ES-I3 (cell line): Measurements from ENCODE around the gene KSR2.

ENCODE experiments used
- H3K36me3 ChIP-seq: 2 replicates; pipeline ENCODE4 v1.6.1; 2013; ENCODE audit warnings: mild to moderate bottlenecking, low read length, control low read depth, moderate library complexity; ENCODE audit not compliant: insufficient read depth
- H3K4me1 ChIP-seq: 2 replicates; pipeline ENCODE4 v1.6.1; 2013; ENCODE audit warnings: mild to moderate bottlenecking, control low read depth, low read length; ENCODE audit not compliant: insufficient read depth
- H3K9ac ChIP-seq: 2 replicates; pipeline ENCODE4 v1.6.1; 2013; ENCODE audit warnings: low read depth, mild to moderate bottlenecking, low read length, moderate library complexity
- H3K9me3 ChIP-seq: 2 replicates; pipeline ENCODE4 v1.6.1; 2013; ENCODE audit warnings: mild to moderate bottlenecking, low read length, moderate library complexity; ENCODE audit not compliant: control insufficient read depth, insufficient read depth

The KSR2 gene

GRCh38 chr12:117522559-117522958, 446.2 kb downstream of the KSR2 start:
- Histone ChIP-seq H3K9ac (no peak overlapping the region), H3K9me3 (no peaks in the 10 kb centered on the region), H3K36me3 (no peaks in the 10 kb centered on the region), H3K4me1 (no peaks in the 10 kb centered on the region)

GRCh38 chr12:117521867-117522266, 446.9 kb downstream of the KSR2 start:
- Histone ChIP-seq H3K9me3 (no peaks in the 10 kb centered on the region), H3K9ac (no peak overlapping the region), H3K4me1 (no peaks in the 10 kb centered on the region), H3K36me3 (no peaks in the 10 kb centered on the region)

DNA sequence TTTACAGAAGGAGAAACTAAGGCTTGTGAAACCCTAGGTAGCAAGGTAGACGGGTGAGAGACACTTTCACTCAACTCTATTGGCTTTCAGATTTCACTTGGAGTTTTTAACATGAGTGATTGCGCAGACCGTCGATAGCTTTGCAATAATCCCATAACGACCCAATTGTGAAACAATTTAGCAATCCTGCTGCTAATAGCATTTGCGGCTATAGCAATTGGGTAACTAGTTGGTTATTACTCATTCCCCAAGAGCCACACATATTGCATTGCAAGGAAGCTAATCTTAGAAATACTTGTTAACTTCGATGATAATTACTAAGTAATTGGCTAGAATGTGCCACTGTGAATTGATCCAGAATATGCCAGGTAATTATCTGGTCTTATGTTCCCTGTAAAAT, 447.4 kb downstream of the KSR2 start:
- Histone ChIP-seq H3K9me3 (no peaks in the 10 kb centered on the region), H3K36me3 (no peaks in the 10 kb centered on the region), H3K9ac (no peak overlapping the region), H3K4me1 (no peaks in the 10 kb centered on the region)

DNA sequence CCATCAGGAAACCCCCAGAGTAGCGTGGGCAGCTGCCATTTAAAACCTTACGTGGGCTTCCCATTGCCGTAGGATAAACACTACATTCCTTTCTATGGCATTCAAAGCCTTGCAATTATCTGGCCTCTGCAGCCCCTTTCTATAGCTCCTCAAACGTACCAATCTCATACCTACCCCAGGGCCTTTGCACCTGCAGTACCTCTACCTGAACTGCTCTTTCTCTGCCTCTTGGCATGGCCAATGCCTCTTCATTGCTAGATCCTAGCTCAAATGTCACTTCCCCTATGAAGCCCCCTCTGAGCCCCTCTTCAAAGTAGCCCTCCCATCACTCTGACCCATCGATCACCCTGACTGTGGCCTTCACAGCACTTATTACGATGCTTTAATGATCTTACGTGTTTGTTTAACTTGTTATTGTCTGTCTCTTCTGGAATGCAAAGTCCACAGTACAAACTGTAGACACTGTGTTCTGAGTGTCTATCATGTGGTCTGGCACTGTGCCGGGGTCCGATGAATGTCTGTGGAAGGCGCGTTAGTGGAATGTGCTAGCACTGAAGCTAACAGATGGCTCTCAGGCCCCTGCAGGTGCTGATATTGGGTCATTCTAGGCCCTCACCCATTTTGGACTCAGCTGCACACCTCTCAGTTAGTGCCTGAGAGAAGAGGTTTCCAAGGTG, 450.1 kb downstream of the KSR2 start:
- Histone ChIP-seq H3K9ac (no peak overlapping the region), H3K4me1 (peaks cover 5% of the 10 kb centered on the region; the same call in 1 of the 2 replicates), H3K9me3 (no peaks in the 10 kb centered on the region), H3K36me3 (no peaks in the 10 kb centered on the region)

GRCh38 chr12:117517219-117517739, 451.5 kb downstream of the KSR2 start:
- Histone ChIP-seq H3K36me3 (no peaks in the 10 kb centered on the region), H3K9me3 (no peaks in the 10 kb centered on the region), H3K4me1 (peaks cover 8% of the 10 kb centered on the region; the same call in 1 of the 2 replicates)

DNA sequence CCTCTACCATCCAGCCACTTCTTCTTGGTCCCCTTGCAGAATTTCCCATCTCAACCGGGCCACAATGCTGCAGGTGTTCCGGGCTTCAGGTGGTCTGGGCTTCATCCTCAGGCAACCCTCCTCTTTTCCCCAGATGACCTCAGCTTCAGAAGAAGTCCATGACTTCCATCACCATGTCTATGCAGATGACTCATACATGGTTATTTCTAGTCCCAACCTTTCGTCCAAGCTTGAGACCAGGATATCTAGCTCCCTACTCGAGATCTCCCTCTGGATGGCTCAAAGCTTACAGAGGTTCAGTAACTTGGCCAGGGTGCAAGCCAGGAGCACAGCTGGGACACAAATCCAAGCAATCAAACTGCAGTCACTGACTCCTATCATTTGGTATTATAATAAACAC, 452.8 kb downstream of the KSR2 start:
- peaks cover 8% of the 10 kb centered on the region; the same call in 1 of the 2 replicates for H3K4me1 ChIP-seq
- H3K9me3 ChIP-seq, result no peaks in the 10 kb centered on the region
- no peaks in the 10 kb centered on the region for H3K36me3 ChIP-seq
- H3K9ac ChIP-seq, result no peak overlapping the region

More at GRCh38 chr12:117517219-117517739, 451.5 kb downstream of the KSR2 start:
- H3K9ac ChIP-seq, result no peak overlapping the region

DNA sequence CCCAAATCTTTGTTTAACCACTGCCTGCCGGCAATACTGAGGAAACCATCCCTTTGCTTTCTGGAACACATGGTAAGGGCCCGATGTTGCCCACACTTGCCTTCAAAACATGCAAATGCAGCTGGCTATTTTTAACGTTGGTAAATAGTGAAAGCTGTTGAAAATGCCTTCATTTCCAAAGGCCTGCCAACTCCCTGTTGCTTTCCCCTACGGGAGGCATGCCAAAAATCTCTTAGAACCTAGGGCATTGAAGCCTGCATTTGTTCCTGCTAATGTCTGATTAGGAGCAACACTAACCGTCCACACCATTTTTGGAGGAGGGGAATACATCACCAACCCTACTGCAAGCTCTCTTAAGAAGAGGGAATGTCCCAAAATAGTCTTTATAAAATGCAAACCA, 454.8 kb downstream of the KSR2 start:
- Histone ChIP-seq H3K9ac (no peak overlapping the region), H3K9me3 (no peaks in the 10 kb centered on the region), H3K36me3 (no peaks in the 10 kb centered on the region), H3K4me1 (peaks cover 8% of the 10 kb centered on the region; the same call in 1 of the 2 replicates)

- H3K9ac ChIP-seq, result no peak overlapping the region
- H3K9me3 ChIP-seq, result no peaks in the 10 kb centered on the region
- H3K36me3 ChIP-seq, result no peaks in the 10 kb centered on the region
Observed at GRCh38 chr12:117513353-117513752, 455.4 kb downstream of the KSR2 start.

GRCh38 chr12:117508468-117508867, 460.3 kb downstream of the KSR2 start:
- H3K4me1 ChIP-seq, result peaks cover under 1% of the 10 kb centered on the region; the same call in 1 of the 2 replicates
- H3K9me3 ChIP-seq, result no peaks in the 10 kb centered on the region
- no peak overlapping the region for H3K9ac ChIP-seq
- H3K36me3 ChIP-seq, result no peaks in the 10 kb centered on the region

More at GRCh38 chr12:117513353-117513752, 455.4 kb downstream of the KSR2 start:
- peaks cover 8% of the 10 kb centered on the region; the same call in 1 of the 2 replicates for H3K4me1 ChIP-seq

- H3K9me3 ChIP-seq, result no peaks in the 10 kb centered on the region
- no peak overlapping the region for H3K9ac ChIP-seq
- no peaks in the 10 kb centered on the region for H3K36me3 ChIP-seq
- no peaks in the 10 kb centered on the region; the same call in 1 of the 2 replicates for H3K4me1 ChIP-seq
Observed at GRCh38 chr12:117507548-117507947, 461.2 kb downstream of the KSR2 start.

DNA sequence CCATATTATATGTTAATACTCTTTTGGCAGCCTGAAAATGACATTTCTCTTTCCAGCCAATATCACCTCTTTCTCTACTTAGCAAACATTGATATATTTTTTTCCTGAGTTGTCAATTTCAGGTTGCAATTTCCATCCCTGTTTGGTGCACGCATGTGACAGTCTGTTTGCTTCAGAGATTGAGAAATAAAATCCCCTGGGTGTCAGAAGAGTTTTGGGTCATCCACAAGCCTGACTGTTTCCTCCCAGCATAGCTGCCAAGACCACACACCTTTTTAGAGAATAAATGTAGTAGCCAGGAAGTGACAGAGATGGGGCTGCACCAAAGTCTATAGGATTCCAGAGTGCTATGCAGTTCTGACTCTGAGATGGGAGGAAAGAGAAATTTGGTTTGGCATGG, 462.5 kb downstream of the KSR2 start:
- Histone ChIP-seq H3K9me3 (no peaks in the 10 kb centered on the region), H3K4me1 (no peaks in the 10 kb centered on the region), H3K9ac (no peak overlapping the region), H3K36me3 (no peaks in the 10 kb centered on the region)

DNA sequence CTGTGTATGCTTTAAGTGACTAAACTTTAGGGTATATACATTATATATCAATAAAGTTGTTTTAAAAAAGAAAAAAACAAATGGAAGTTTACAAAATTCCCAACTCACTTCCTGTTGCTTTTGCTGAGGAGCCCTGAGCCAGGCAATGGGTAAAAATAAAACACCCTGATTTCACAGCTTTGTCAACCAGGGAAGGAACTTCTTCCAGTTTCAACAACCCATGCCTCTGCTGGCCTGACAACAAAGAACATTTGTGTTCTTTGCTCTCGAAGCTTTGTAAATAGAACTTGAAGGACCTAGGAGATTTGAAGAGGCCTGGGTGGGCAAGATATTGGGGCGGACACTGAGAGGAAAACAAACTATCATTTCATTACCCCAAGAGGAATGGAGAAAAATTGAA, 466.2 kb downstream of the KSR2 start:
- no peaks in the 10 kb centered on the region for H3K4me1 ChIP-seq
- H3K9me3 ChIP-seq, result no peaks in the 10 kb centered on the region
- no peaks in the 10 kb centered on the region for H3K36me3 ChIP-seq
- H3K9ac ChIP-seq, result no peak overlapping the region

GRCh38 chr12:117502233-117502632, 466.6 kb downstream of the KSR2 start:
- Histone ChIP-seq H3K4me1 (no peaks in the 10 kb centered on the region), H3K9me3 (no peaks in the 10 kb centered on the region), H3K9ac (no peak overlapping the region), H3K36me3 (no peaks in the 10 kb centered on the region)

- H3K9me3 ChIP-seq, result no peaks in the 10 kb centered on the region
- H3K9ac ChIP-seq, result no peak overlapping the region
- no peaks in the 10 kb centered on the region for H3K4me1 ChIP-seq
- no peaks in the 10 kb centered on the region for H3K36me3 ChIP-seq
Observed at GRCh38 chr12:117501076-117501869, 467.5 kb downstream of the KSR2 start.
